HepG2 (cell line): Measurements from ENCODE around the gene MSMB. TPM values are rescaled to one million over a fixed set of nuclear protein-coding genes. Genes with fewer than 3 reads are reported as not detected.
A peak's percentile ranks its signal among the peaks of the same experiment; 100 is the strongest.

Experiments used
- ATAD3A ChIP-seq: sonication (generic); formaldehyde crosslinking; IDR thresholded peaks from 2 replicates; pipeline ENCODE4 v1.4.0; 2020; ENCODE audit warnings: missing genetic modification reagents
- ATM ChIP-seq: fragments of 450-650 bp; IDR thresholded peaks from 2 replicates; pipeline ENCODE4 v1.7.1; 2017; ENCODE audit warnings: mild to moderate bottlenecking, borderline replicate concordance
- ATRX ChIP-seq: sonication (generic); formaldehyde crosslinking; IDR thresholded peaks from 2 replicates; pipeline ENCODE4 v1.4.0; 2020; ENCODE audit warnings: missing genetic modification reagents, borderline replicate concordance
- GATAD1 ChIP-seq: IDR thresholded peaks from 2 replicates; pipeline ENCODE4 v1.6.1; 2016; ENCODE audit warnings: missing genetic modification reagents, missing compliant biosample characterization
- JDP2 ChIP-seq: sonication (generic); formaldehyde crosslinking; IDR thresholded peaks from 2 replicates; pipeline ENCODE4 v1.8.1; 2022; ENCODE audit warnings: missing genetic modification reagents, borderline replicate concordance
- KLF15 ChIP-seq: sonication (generic); formaldehyde crosslinking; IDR thresholded peaks from 2 replicates; pipeline ENCODE4 v1.8.1; 2023; ENCODE audit warnings: borderline replicate concordance, mild to moderate bottlenecking, inconsistent platforms, missing genetic modification reagents, mixed read lengths
- MEIS1 ChIP-seq: sonication (generic); formaldehyde crosslinking; IDR thresholded peaks from 2 replicates; pipeline ENCODE4 v1.9.0; 2021; ENCODE audit warnings: mild to moderate bottlenecking, missing genetic modification reagents, moderate library complexity, borderline replicate concordance
- MIXL1 ChIP-seq: IDR thresholded peaks from 2 replicates; pipeline ENCODE4 v1.6.1; 2016
- MTF2 ChIP-seq: sonication (generic); formaldehyde crosslinking; IDR thresholded peaks from 2 replicates; pipeline ENCODE4 v1.5.0; 2020; ENCODE audit warnings: missing genetic modification reagents, borderline replicate concordance
- NAIF1 ChIP-seq: sonication (generic); formaldehyde crosslinking; IDR thresholded peaks from 2 replicates; pipeline ENCODE4 v1.5.0; 2020; ENCODE audit warnings: mild to moderate bottlenecking, missing genetic modification reagents, borderline replicate concordance
- PAWR ChIP-seq: sonication (generic); formaldehyde crosslinking; IDR thresholded peaks from 2 replicates; pipeline ENCODE4 v1.4.0; 2020; ENCODE audit warnings: missing genetic modification reagents, mild to moderate bottlenecking, borderline replicate concordance
- PHF5A ChIP-seq: IDR thresholded peaks from one replicate; pipeline ENCODE4 v1.6.1; 2018; ENCODE audit warnings: low read depth, missing genetic modification reagents; ENCODE audit not compliant: unreplicated experiment
- RFX5 ChIP-seq: IDR thresholded peaks from 2 replicates; pipeline ENCODE4 v1.6.1; 2011; ENCODE audit warnings: low read depth, low read length, improper control_type of control experiment
- SAFB2 ChIP-seq: sonication (generic); formaldehyde crosslinking; IDR thresholded peaks from 2 replicates; pipeline ENCODE4 v1.5.1; 2020; ENCODE audit warnings: missing genetic modification reagents, low read depth, mild to moderate bottlenecking, borderline replicate concordance
- SOX6 ChIP-seq, 2 experiments: fragments of 450-650 bp in 1 of 2; sonication (generic) in 1 of 2; formaldehyde crosslinking in 1 of 2; IDR thresholded peaks; 2 replicates each; pipeline versions ENCODE4 v1.4.0 to v1.6.1; 2017 to 2020; ENCODE audit warnings: antibody characterized with exemption in 1 of 2, mild to moderate bottlenecking in 1 of 2, missing genetic modification reagents in 1 of 2
- SSRP1 ChIP-seq: IDR thresholded peaks from 2 replicates; pipeline ENCODE4 v1.6.1; 2016; ENCODE audit warnings: control low read depth
- ZBTB39 ChIP-seq: sonication (generic); formaldehyde crosslinking; IDR thresholded peaks from 2 replicates; pipeline ENCODE4 v1.5.0; 2020; ENCODE audit warnings: missing genetic modification reagents
- ZBTB44 ChIP-seq: sonication (generic); formaldehyde crosslinking; IDR thresholded peaks from 2 replicates; pipeline ENCODE4 v1.4.0; 2020; ENCODE audit warnings: missing genetic modification reagents
- ZNF235 ChIP-seq: sonication (generic); formaldehyde crosslinking; IDR thresholded peaks from 2 replicates; pipeline ENCODE4 v1.8.1; 2023; ENCODE audit warnings: mild to moderate bottlenecking, missing genetic modification reagents, borderline replicate concordance
- ZNF292 ChIP-seq: sonication (generic); formaldehyde crosslinking; IDR thresholded peaks from 2 replicates; pipeline ENCODE4 v1.8.1; 2022; ENCODE audit warnings: mild to moderate bottlenecking, low read depth, missing genetic modification reagents, borderline replicate concordance
- ZNF510 ChIP-seq: sonication (generic); formaldehyde crosslinking; IDR thresholded peaks from 2 replicates; pipeline ENCODE4 v1.4.0; 2020; ENCODE audit warnings: low read depth, mild to moderate bottlenecking, missing genetic modification reagents
- polyA plus RNA-seq, 8 experiments: library from polyadenylated mRNA; depleted of rRNA in 3 of 8; stranded (reverse) in 7 of 8; unstranded in 1 of 8; fragments of >200 nt; fragmentation: Illumina TruSeq in 4 of 8; extraction: Trizol in 4 of 8; gene quantifications; 2 replicates each; pipeline versions ENCODE4 v1.2.1 to v1.2.3, GENCODE V29; 2011 to 2016; ENCODE audit warnings: low read depth in 4 of 8, missing spikeins in 1 of 8, mixed read lengths in 1 of 8; ENCODE audit not compliant: insufficient read depth in 1 of 8
- total RNA-seq, 5 experiments: library from RNA; depleted of rRNA; stranded (reverse); fragments of >200 nt; fragmentation: Illumina TruSeq; extraction: Trizol; gene quantifications; 2 replicates each; pipeline ENCODE4 v1.2.3, GENCODE V29; 2016; ENCODE audit warnings: low read depth in 1 of 5
- TF ChIP-seq, protein P1 (sequence below): sonication (generic); formaldehyde crosslinking; IDR thresholded peaks from 2 replicates; pipeline ENCODE4 v1.4.0; 2020; ENCODE audit warnings: missing genetic modification reagents

MSMB gene
- total and polyA plus RNA-seq, 2 of the 13 experiments (the other 11 are each of a cell fraction or from before 2014, with no cell fraction given), result 0.84 TPM; not detected in 1

GRCh38 chr10:46035923-46036849 is 9.9 kb downstream of the MSMB start (continued):
- no peak for TF ChIP-seq ZBTB39 (CRISPR knock-in tag)
- no peak for TF ChIP-seq JDP2 (CRISPR knock-in tag)
- no peak for TF ChIP-seq ATM
- TF ChIP-seq ATRX, result no peak
- no peak for TF ChIP-seq SAFB2 (CRISPR knock-in tag)
- no peak for TF ChIP-seq RFX5
- peak; percentile 90 for TF ChIP-seq ZNF292 (CRISPR knock-in tag)
- TF ChIP-seq ZBTB44 (CRISPR knock-in tag), result no peak
- TF ChIP-seq MEIS1 (CRISPR knock-in tag), result peak; percentile 40; the same call in 1 of the 2 replicates
- TF ChIP-seq PAWR (CRISPR knock-in tag), result no peak
- no peak for TF ChIP-seq KLF15 (CRISPR knock-in tag)
- peak; percentile 41 for TF ChIP-seq PHF5A
- TF ChIP-seq, protein P1, sequence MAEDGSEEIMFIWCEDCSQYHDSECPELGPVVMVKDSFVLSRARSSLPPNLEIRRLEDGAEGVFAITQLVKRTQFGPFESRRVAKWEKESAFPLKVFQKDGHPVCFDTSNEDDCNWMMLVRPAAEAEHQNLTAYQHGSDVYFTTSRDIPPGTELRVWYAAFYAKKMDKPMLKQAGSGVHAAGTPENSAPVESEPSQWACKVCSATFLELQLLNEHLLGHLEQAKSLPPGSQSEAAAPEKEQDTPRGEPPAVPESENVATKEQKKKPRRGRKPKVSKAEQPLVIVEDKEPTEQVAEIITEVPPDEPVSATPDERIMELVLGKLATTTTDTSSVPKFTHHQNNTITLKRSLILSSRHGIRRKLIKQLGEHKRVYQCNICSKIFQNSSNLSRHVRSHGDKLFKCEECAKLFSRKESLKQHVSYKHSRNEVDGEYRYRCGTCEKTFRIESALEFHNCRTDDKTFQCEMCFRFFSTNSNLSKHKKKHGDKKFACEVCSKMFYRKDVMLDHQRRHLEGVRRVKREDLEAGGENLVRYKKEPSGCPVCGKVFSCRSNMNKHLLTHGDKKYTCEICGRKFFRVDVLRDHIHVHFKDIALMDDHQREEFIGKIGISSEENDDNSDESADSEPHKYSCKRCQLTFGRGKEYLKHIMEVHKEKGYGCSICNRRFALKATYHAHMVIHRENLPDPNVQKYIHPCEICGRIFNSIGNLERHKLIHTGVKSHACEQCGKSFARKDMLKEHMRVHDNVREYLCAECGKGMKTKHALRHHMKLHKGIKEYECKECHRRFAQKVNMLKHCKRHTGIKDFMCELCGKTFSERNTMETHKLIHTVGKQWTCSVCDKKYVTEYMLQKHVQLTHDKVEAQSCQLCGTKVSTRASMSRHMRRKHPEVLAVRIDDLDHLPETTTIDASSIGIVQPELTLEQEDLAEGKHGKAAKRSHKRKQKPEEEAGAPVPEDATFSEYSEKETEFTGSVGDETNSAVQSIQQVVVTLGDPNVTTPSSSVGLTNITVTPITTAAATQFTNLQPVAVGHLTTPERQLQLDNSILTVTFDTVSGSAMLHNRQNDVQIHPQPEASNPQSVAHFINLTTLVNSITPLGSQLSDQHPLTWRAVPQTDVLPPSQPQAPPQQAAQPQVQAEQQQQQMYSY, result no peak
- TF ChIP-seq ATAD3A (CRISPR knock-in tag), result no peak
- no peak for TF ChIP-seq ZNF235 (CRISPR knock-in tag)
- no peak; the same call in 1 of the 2 replicates for TF ChIP-seq SSRP1
- no peak for TF ChIP-seq NAIF1 (CRISPR knock-in tag)
- TF ChIP-seq SOX6 (IDR thresholded peaks at IDR 0.05), result no peak
- TF ChIP-seq SOX6 (CRISPR knock-in tag; IDR thresholded peaks at IDR 0.05), result peak; percentile 93
- TF ChIP-seq GATAD1 (CRISPR knock-in tag), result no peak
- TF ChIP-seq MTF2 (CRISPR knock-in tag), result no peak
- no peak for TF ChIP-seq ZNF510
- TF ChIP-seq MIXL1, result 0 out of 2 replicates have a peak, but pooled peaks have one; percentile 5
